ENCODE data around the gene TMEM120B.
"Not testable (repeated sequence)": the region's sequence is repeated elsewhere in the genome, so short reads cannot be mapped to it uniquely, and the experiment has no call there.

The TMEM120B gene

GRCh38 chr12:121709478-121709961 lies 3.0 kb upstream of the TMEM120B start:
- DNase-seq, result no peak

DNA sequence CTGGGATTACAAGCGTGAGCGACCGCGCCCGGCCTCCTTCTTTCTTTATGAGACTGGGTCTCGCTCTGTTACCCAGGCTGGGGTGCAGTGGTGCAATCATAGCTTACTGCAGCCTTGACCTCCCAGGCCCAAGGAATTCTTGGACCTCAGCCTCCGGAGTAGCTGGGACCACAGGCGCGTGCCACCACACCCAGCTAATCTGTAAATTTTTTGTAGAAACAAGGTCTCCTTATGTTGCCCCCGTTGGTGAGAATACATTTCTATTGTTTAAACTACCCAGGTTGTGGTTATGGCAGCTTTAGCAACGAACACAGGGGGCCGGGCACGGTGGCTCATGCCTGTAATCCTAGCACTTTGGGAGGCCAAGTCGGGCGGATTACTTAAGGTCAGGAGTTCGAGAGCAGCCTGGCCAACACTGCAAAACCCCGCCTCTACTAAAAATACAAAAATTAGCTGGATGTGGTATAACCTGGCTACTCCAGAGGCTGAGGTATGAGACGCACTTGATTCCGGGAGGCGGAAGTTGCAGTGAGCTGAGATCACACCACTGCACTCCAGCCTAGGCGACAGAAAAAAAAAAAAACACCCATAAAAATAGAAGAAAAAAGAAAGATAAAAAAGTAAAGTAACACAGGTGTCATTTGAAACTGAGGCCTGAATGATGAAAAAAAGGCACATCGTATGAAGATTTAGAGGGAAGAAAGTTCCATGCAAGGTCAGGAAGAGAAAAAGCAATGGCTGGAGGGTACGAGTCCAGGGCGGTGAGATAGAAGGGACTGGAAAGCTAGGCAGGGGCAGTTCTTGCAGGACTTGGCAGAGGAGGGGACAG lies 977 bp upstream of the TMEM120B start:
- no peak for DNase-seq

DNA sequence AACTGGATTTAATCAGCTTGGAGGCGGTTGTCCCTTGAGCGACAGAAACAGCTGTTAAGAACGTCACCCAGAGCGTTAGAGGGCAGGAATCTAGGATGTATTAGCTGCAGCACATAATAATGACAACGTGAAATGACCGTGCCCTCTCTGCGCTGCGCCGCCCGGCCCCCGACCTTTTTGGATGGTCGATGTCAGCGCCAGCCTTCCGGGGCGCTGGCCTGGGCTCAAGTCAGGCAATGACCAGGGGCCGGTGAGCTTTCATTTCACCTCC lies 427 bp upstream of the TMEM120B start:
- DNase-seq, result no peak

DNA sequence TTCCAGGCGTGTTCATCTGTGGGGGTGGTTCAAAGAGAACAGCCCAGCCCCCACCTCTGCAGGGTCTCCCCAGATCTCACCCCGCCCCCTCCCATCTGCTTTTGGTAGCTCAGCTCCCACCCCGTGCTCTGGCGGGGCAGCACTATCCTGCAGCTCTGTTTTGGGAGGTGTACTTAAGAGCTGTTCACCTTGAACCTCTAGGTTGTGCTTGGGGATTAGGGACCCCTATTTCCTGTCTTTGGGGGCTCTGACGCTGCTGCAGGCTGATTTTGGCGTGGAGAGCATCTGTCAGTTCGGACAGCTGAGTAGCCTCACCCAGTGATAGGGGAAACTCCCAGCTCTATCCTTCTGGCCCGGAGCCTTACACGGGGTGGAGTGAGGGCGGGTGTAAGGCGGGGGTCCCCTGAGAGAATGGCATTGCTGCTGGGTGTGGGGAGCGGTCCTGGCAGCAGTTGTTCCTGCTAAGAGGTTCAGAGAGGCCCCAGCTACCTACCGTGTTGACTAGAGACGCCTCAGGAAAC lies 765 bp downstream of the TMEM120B start:
- no peak for DNase-seq

DNA sequence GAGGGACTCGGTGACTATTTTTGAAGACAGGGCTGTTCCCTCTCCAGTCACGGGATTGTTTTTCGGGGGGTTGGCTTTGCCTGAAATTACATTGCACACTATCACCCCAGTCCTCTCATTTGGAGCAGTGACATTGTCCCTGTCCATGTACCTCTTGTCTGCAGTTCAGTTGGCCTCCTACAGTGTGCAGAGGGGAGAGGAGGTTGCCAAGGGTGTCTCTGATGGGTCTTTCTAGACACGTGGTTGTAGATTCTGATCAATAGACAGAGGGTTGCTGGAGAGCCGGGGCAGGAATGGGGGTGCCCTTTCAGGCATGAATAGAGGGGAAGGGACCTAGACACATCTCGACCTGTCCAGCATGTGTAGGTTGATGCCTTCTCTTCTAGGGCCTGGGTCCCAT lies 1.2 kb downstream of the TMEM120B start:
- no peak for DNase-seq

GRCh38 chr12:121715055-121715454 lies 2.5 kb downstream of the TMEM120B start:
- not testable (repeated sequence) for DNase-seq

GRCh38 chr12:121715862-121716435 lies 3.4 kb downstream of the TMEM120B start:
- no peak for DNase-seq

- no peak for DNase-seq
Observed at GRCh38 chr12:121717041-121717699, 4.6 kb downstream of the TMEM120B start.

GRCh38 chr12:121718653-121719239 lies 6.2 kb downstream of the TMEM120B start:
- no peak for DNase-seq

DNA sequence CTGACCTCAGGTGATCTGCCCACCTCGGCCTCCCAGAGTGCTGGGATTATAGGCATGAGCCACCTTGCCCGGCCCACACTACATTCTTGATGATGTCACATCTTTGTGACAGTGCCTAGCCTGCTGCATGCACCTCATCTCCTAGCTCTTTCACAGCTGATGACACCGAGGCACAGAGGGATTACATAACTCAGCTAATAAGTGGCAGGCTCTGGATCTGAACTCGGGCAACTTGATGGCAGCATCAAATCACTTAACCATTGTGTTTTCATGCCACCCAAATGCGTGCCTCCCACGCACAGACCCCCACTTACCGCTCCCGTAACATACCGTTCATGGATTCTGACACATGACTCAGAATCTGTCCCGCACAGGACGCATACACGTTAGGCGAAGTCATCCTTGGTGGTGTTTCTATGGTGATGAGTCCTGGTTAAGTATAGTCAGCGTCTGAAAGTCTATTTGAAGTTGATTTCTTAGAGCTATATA lies 7.4 kb downstream of the TMEM120B start:
- no peak for DNase-seq

DNA sequence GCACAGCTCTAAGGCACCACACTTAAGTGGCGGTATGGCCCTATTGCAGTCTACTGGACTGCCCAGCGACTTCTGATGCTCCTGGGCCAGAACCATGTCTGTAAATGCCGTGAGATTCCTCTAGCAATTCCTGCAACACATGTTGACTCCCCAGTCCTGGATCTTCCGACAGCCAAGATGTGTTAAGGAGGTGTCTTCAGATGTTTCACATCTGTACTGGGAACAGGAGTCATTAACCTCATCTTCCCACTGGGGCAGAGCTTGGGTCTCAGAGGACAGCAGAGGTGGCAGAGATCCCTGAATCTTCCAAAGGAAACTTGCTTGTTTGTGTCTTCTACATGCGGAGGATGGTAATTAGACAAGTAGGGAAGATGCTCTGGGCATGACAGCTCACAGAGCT lies 8.2 kb downstream of the TMEM120B start:
- DNase-seq, result no peak

- no peak for DNase-seq
Observed at GRCh38 chr12:121722511-121722910, 10.0 kb downstream of the TMEM120B start.

GRCh38 chr12:121723200-121723599 lies 10.6 kb downstream of the TMEM120B start:
- DNase-seq, result no peak

DNA sequence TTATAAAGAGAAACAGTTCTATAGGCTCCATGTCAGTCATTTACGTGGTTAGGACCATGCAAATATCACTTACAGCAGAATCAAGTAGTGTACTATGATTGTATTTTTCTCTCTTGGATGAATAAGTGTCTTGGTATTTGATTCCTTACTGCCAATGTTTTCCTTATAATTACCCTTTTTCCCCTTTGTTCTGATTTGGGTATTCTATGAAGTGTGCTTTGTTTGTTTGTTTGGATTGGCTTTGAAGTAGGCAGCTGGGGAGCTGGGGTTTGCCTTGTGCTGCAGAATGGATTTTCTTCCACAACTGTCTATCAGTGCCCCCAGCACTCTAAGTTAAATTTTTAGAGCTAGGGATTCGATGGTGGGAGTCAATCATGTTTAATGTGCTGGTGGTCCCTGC lies 12.4 kb downstream of the TMEM120B start:
- DNase-seq, result no peak

DNA sequence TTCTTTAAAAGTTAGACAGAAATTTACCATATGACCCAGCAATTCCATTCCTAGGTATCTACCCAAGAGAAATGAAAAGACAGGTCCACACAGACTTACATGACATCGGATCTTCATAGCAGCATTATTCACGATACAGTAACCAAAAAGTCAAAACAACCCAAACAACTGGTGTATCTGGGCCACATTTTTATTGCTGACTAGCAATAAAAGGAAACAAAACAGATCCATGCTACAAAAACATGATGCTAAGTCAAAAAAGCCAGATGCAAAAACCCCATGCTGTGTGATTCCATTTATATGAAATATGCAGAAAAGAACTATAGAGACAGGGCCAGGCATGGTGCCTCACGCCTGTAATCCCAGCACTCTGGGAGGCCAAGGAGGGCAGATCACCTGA lies 12.9 kb downstream of the TMEM120B start:
- no peak for DNase-seq

- DNase-seq, result no peak
Observed at GRCh38 chr12:121729021-121729420, 16.5 kb downstream of the TMEM120B start.

DNA sequence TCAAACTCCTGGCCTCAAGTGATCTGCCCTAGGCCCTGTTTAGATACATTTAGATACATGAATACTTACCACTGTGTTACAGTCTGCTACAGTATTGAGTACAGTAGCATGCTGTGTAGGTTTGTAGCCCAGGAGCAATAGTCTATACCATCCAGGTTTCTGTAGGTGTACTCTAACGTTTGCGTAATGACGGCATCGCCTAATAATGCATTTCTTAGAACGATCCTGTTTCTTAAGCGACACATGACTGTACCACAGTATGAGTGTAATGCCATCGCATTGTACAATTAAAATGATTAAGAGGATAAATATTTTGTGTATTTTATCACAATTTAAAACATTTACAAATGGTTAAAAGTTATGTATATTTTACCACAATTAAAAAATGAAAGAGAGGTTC lies 18.9 kb downstream of the TMEM120B start:
- no peak for DNase-seq

DNA sequence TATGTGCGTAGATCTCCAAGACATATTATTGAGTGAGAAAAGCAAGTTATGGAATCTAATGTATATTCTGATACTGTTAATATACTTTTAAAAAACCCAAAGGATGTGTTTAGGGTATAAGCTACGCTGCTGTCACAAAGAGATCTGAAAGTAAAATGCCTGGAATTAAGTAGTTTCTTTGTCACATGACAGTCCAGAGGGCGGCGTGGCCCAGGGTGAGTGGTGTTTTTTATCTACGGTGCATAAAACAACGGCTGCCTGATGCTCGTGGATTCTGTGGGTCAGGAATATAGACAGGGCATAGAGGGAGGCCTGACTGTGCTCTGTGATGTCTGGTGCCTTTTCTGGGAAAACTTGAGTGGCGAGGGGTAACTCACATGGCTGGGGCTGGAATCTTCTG lies 21.3 kb downstream of the TMEM120B start:
- no peak for DNase-seq

DNA sequence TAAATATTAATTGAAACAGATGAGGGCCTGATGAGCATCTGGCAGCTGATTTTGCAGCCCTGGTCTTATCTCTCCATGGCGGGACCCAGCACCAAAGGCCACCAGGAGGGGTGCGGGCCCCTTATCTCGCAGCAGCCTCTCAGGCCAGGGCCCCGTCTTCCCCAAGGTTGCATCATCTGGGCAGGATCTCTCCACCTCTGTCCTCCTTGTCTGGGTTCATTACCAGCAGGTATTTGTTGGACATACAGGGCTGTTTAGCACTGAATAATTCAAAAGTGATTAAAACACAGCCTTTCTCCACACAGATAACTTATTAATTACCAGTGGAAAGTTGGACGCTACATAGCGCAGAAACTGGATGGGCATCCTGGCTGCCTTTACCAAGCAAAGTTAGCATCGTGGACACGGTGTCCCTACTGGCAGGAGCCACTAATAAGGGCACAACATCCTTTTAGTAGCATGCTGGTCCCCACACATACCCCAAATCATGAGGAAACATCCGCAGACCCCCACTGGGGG lies 25.8 kb downstream of the TMEM120B start:
- no peak for DNase-seq

- DNase-seq, result no peak
Observed at GRCh38 chr12:121740847-121741246, 28.3 kb downstream of the TMEM120B start.

DNA sequence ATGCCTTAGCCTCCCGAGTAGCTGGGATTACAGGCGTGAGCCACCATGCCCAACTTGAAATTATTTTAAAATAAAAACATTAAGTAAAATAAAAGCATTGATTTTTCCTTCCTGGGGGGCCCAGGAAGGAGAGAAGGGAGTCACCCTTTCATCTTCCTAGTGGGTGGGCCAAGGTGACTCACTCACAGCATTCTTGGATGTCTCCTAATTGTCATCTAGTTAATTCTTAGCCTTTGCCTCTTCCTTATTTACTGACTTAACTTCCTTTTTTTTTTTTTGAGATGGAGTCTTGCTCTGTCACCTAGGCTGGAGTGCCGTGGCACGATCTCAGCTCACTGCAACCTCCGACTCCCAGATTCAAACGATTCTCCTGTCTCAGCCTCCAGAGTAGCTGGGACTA lies 29.2 kb downstream of the TMEM120B start:
- DNase-seq, result no peak

- DNase-seq, result not testable (repeated sequence)
Observed at GRCh38 chr12:121745545-121745944, 33.0 kb downstream of the TMEM120B start.

GRCh38 chr12:121748218-121748570 lies 35.6 kb downstream of the TMEM120B start:
- DNase-seq, result no peak
